ENCODE data around the gene SRSF5. TPM values are rescaled to one million over a fixed set of nuclear protein-coding genes. Genes with fewer than 3 reads are reported as not detected.
"Not testable (repeated sequence)": the region's sequence is repeated elsewhere in the genome, so short reads cannot be mapped to it uniquely, and the experiment has no call there.

Gene SRSF5
- total RNA-seq (2012; rRNA removed): 70.1 and 119 TPM in 2 replicates

GRCh38 chr14:69766984-69767368 is at the start of gene SRSF5:
Gene SRSF5, plus strand, starts transcription at chr14:69767142. Its CDS starts 1,015 bp downstream, at chr14:69768157.
- Histone ChIP-seq H3K36me3 (ENCODE audit: insufficient read depth, low read length) (peaks cover 47% of the 10 kb centered on the region), H3K9ac (ENCODE audit: low read depth, low read length) (peak within 1 kb of the TSS; percentile 100), H3K9me3 (replicated peaks; ENCODE audit: low read length) (no peaks in the 10 kb centered on the region), H3K4me3 (ENCODE audit: low read length) (peak within 1 kb of the TSS; percentile 96), H3K4me2 (ENCODE audit: low read length) (peak within 1 kb of the TSS; percentile 87), H3K4me1 (ENCODE audit: control insufficient read depth, insufficient read depth, low read length) (peaks cover 14% of the 10 kb centered on the region), H3K27me3 (ENCODE audit: control insufficient read depth, insufficient read depth, low read length) (no peaks in the 10 kb centered on the region)

- peaks cover 28% of the 10 kb centered on the region for H3K4me1 ChIP-seq (ENCODE audit: control insufficient read depth, insufficient read depth, low read length)
- H3K9me3 ChIP-seq (replicated peaks; ENCODE audit: low read length): not testable (repeated sequence)
Measured at GRCh38 chr14:69718614-69719013, 48.3 kb upstream of the SRSF5 start.

GRCh38 chr14:69719501-69719951 is 47.4 kb upstream of the SRSF5 start:
- H3K9ac ChIP-seq (ENCODE audit: low read depth, low read length): peak overlapping the region; percentile 32
- H3K9me3 ChIP-seq (replicated peaks; ENCODE audit: low read length): no peaks in the 10 kb centered on the region
- peaks cover 28% of the 10 kb centered on the region for H3K4me1 ChIP-seq (ENCODE audit: control insufficient read depth, insufficient read depth, low read length)
- H3K4me2 ChIP-seq (ENCODE audit: low read length): peak overlapping the region; percentile 45
- no peaks in the 10 kb centered on the region for H3K27me3 ChIP-seq (ENCODE audit: control insufficient read depth, insufficient read depth, low read length)
- H3K36me3 ChIP-seq (ENCODE audit: insufficient read depth, low read length): no peaks in the 10 kb centered on the region
- H3K4me3 ChIP-seq (ENCODE audit: low read length): no peak overlapping the region

More at GRCh38 chr14:69718614-69719013, 48.3 kb upstream of the SRSF5 start:
- not testable (repeated sequence) for H3K4me2 ChIP-seq (ENCODE audit: low read length); H3K9ac ChIP-seq (ENCODE audit: low read depth, low read length); H3K36me3 ChIP-seq (ENCODE audit: insufficient read depth, low read length); H3K27me3 ChIP-seq (ENCODE audit: control insufficient read depth, insufficient read depth, low read length); H3K4me3 ChIP-seq (ENCODE audit: low read length)

- H3K27me3 ChIP-seq (ENCODE audit: control insufficient read depth, insufficient read depth, low read length): no peaks in the 10 kb centered on the region
- no peak overlapping the region for H3K4me2 ChIP-seq (ENCODE audit: low read length)
- H3K4me3 ChIP-seq (ENCODE audit: low read length): no peak overlapping the region
- no peak overlapping the region for H3K9ac ChIP-seq (ENCODE audit: low read depth, low read length)
- H3K9me3 ChIP-seq (replicated peaks; ENCODE audit: low read length): no peaks in the 10 kb centered on the region
- H3K36me3 ChIP-seq (ENCODE audit: insufficient read depth, low read length): no peaks in the 10 kb centered on the region
- H3K4me1 ChIP-seq (ENCODE audit: control insufficient read depth, insufficient read depth, low read length): peaks cover 26% of the 10 kb centered on the region
Measured at GRCh38 chr14:69720912-69721311, 46.0 kb upstream of the SRSF5 start.

- Histone ChIP-seq H3K9me3 (replicated peaks; ENCODE audit: low read length) (no peaks in the 10 kb centered on the region), H3K4me3 (ENCODE audit: low read length) (peak overlapping the region; percentile 76), H3K36me3 (ENCODE audit: insufficient read depth, low read length) (no peaks in the 10 kb centered on the region), H3K4me1 (ENCODE audit: control insufficient read depth, insufficient read depth, low read length) (peaks cover 8% of the 10 kb centered on the region), H3K9ac (ENCODE audit: low read depth, low read length) (peak overlapping the region; percentile 83), H3K4me2 (ENCODE audit: low read length) (peak overlapping the region; percentile 93), H3K27me3 (ENCODE audit: control insufficient read depth, insufficient read depth, low read length) (no peaks in the 10 kb centered on the region)
Measured at GRCh38 chr14:69726761-69727511, 40.0 kb upstream of the SRSF5 start.

DNA sequence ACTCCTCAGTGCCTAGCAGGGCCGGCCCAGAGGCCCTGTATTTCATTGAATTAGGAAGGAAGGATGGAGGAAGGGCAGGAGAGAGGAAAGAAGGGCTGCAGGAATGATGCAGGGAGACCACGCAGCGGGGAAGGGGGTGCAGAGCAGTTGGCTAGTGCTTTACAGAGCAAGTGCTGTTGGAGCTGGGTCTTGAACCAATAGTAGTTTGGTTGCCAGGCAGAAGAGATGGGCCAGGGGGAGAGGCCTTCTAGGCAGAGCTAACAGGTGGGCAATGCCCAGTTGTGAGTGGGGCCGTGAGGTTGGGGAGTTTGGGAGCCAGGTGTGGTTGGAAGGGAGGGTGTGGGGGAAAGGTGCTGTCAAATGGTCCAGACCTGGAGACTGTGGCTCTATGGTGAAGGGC is 39.1 kb upstream of the SRSF5 start:
- Histone ChIP-seq H3K4me1 (ENCODE audit: control insufficient read depth, insufficient read depth, low read length) (peaks cover 8% of the 10 kb centered on the region), H3K9ac (ENCODE audit: low read depth, low read length) (no peak overlapping the region), H3K9me3 (replicated peaks; ENCODE audit: low read length) (no peaks in the 10 kb centered on the region), H3K27me3 (ENCODE audit: control insufficient read depth, insufficient read depth, low read length) (no peaks in the 10 kb centered on the region), H3K4me3 (ENCODE audit: low read length) (no peak overlapping the region), H3K36me3 (ENCODE audit: insufficient read depth, low read length) (no peaks in the 10 kb centered on the region), H3K4me2 (ENCODE audit: low read length) (no peak overlapping the region)

- not testable (repeated sequence) for H3K36me3 ChIP-seq (ENCODE audit: insufficient read depth, low read length); H3K9ac ChIP-seq (ENCODE audit: low read depth, low read length)
- peaks cover 15% of the 10 kb centered on the region for H3K27me3 ChIP-seq (ENCODE audit: control insufficient read depth, insufficient read depth, low read length)
Measured at GRCh38 chr14:69731919-69732598, 34.9 kb upstream of the SRSF5 start.

DNA sequence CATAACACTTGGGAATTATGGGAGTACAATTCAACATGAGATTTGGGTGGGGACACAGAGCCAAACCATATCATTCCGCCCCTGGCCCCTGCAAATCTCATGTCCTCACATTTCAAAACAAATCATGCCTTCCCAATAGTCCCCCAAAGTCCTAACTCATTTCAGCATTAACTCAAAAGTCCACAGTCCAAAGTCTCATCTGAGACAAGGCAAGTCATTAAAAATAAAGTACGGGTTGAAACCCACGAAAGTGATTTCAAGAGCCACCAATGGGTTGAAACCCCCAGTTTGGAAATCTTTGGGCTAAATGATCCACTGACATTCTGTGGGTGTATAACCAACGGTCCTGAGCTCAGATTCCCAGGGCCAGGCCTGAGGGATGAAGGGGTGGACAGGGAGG is 30.5 kb upstream of the SRSF5 start:
- H3K36me3 ChIP-seq (ENCODE audit: insufficient read depth, low read length); H3K4me3 ChIP-seq (ENCODE audit: low read length); H3K9me3 ChIP-seq (replicated peaks; ENCODE audit: low read length); H3K9ac ChIP-seq (ENCODE audit: low read depth, low read length); H3K4me1 ChIP-seq (ENCODE audit: control insufficient read depth, insufficient read depth, low read length); H3K4me2 ChIP-seq (ENCODE audit: low read length): not testable (repeated sequence)
- peaks cover 20% of the 10 kb centered on the region for H3K27me3 ChIP-seq (ENCODE audit: control insufficient read depth, insufficient read depth, low read length)

More at GRCh38 chr14:69731919-69732598, 34.9 kb upstream of the SRSF5 start:
- not testable (repeated sequence) for H3K4me3 ChIP-seq (ENCODE audit: low read length); H3K4me1 ChIP-seq (ENCODE audit: control insufficient read depth, insufficient read depth, low read length); H3K9me3 ChIP-seq (replicated peaks; ENCODE audit: low read length); H3K4me2 ChIP-seq (ENCODE audit: low read length)

DNA sequence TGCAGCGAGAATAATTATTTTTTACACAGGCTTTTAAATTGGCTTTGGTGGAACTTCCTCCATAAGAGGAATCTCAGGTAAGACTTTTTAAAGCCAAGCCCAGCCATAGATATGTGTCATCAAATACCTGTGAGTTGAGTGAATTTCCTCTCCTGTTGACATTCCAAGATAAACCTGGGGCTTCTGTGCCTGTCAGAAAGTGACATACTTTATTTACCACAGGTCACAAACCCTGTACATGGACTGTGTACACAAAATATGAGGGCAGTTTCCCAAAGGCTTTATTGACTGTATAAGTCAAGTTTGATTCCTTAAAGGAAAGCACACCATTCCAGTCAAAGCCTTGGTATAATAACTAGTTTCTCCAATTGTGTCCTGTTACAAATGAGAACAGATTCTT is 25.9 kb upstream of the SRSF5 start:
- Histone ChIP-seq H3K4me1 (ENCODE audit: control insufficient read depth, insufficient read depth, low read length) (no peaks in the 10 kb centered on the region), H3K4me3 (ENCODE audit: low read length) (no peak overlapping the region), H3K27me3 (ENCODE audit: control insufficient read depth, insufficient read depth, low read length) (peaks cover 6% of the 10 kb centered on the region), H3K36me3 (ENCODE audit: insufficient read depth, low read length) (no peaks in the 10 kb centered on the region), H3K9me3 (replicated peaks; ENCODE audit: low read length) (no peaks in the 10 kb centered on the region), H3K4me2 (ENCODE audit: low read length) (no peak overlapping the region), H3K9ac (ENCODE audit: low read depth, low read length) (no peak overlapping the region)

- Histone ChIP-seq H3K4me2 (ENCODE audit: low read length) (no peak overlapping the region), H3K4me3 (ENCODE audit: low read length) (no peak overlapping the region)
Measured at GRCh38 chr14:69749956-69750355, 17.0 kb upstream of the SRSF5 start.

GRCh38 chr14:69750495-69750894 is 16.4 kb upstream of the SRSF5 start:
- Histone ChIP-seq H3K9me3 (replicated peaks; ENCODE audit: low read length) (no peaks in the 10 kb centered on the region), H3K4me3 (ENCODE audit: low read length) (no peak overlapping the region), H3K36me3 (ENCODE audit: insufficient read depth, low read length) (no peaks in the 10 kb centered on the region), H3K4me1 (ENCODE audit: control insufficient read depth, insufficient read depth, low read length) (no peaks in the 10 kb centered on the region), H3K27me3 (ENCODE audit: control insufficient read depth, insufficient read depth, low read length) (peaks cover 4% of the 10 kb centered on the region), H3K9ac (ENCODE audit: low read depth, low read length) (no peak overlapping the region), H3K4me2 (ENCODE audit: low read length) (no peak overlapping the region)

More at GRCh38 chr14:69749956-69750355, 17.0 kb upstream of the SRSF5 start:
- H3K9me3 ChIP-seq (replicated peaks; ENCODE audit: low read length): no peaks in the 10 kb centered on the region
- no peaks in the 10 kb centered on the region for H3K36me3 ChIP-seq (ENCODE audit: insufficient read depth, low read length)
- no peak overlapping the region for H3K9ac ChIP-seq (ENCODE audit: low read depth, low read length)
- no peaks in the 10 kb centered on the region for H3K4me1 ChIP-seq (ENCODE audit: control insufficient read depth, insufficient read depth, low read length)
- peaks cover 4% of the 10 kb centered on the region for H3K27me3 ChIP-seq (ENCODE audit: control insufficient read depth, insufficient read depth, low read length)

Data from skeletal muscle satellite cell (primary cell).